ENCODE measurements around the gene ZNF512. TPM values are rescaled to one million over a fixed set of nuclear protein-coding genes. Genes with fewer than 3 reads are reported as not detected.

ZNF512 gene
- total and polyA plus RNA-seq, 2 of the 13 experiments (the other 11 are each of a cell fraction or from before 2014, with no cell fraction given), result 29.8 to 31.0 TPM

GRCh38 chr2:27582695-27583389, at the start of gene ZNF512 (continued):
- TF ChIP-seq ETS1 (CRISPR knock-in tag; IDR thresholded peaks at IDR 0.05) (no peak), ISX (CRISPR knock-in tag; conservative IDR thresholded peaks at IDR 0.05) (0 out of 2 replicates have a peak, but pooled peaks have one; percentile 92), ZNF512 (CRISPR knock-in tag; IDR thresholded peaks at IDR 0.05) (no peak), ZFP36 (IDR thresholded peaks at IDR 0.05; ENCODE audit: borderline replicate concordance, low read depth, low read length, partially characterized antibody) (no peak), BORCS8-MEF2B (CRISPR knock-in tag; IDR thresholded peaks at IDR 0.05) (peak; percentile 67; the same call in 1 of the 2 replicates), BCL3 (CRISPR knock-in tag; IDR thresholded peaks at IDR 0.05) (peak; percentile 68), RBM39 (IDR thresholded peaks at IDR 0.05; ENCODE audit: low read depth, low read length, poor library complexity, severe bottlenecking) (no peak), IKZF4 (CRISPR knock-in tag; IDR thresholded peaks at IDR 0.05; ENCODE audit: borderline replicate concordance, low read depth, not compliant biosample characterization) (peak; percentile 51), PRPF4 (IDR thresholded peaks at IDR 0.05; ENCODE audit: low read depth, low read length, poor library complexity, severe bottlenecking) (no peak), LRRFIP1 (CRISPR knock-in tag; conservative IDR thresholded peaks at IDR 0.05) (no peak), FOXC1 (CRISPR knock-in tag; IDR thresholded peaks at IDR 0.05; ENCODE audit: borderline replicate concordance) (0 out of 2 replicates have a peak, but pooled peaks have one; percentile 23), TFDP2 (CRISPR knock-in tag; IDR thresholded peaks at IDR 0.05) (peak; percentile 64), RORA (CRISPR knock-in tag; IDR thresholded peaks at IDR 0.05) (no peak), NFE2 (CRISPR knock-in tag; IDR thresholded peaks at IDR 0.05) (no peak), FOXK2 (IDR thresholded peaks at IDR 0.05) (no peak), HOXA9 (CRISPR knock-in tag; IDR thresholded peaks at IDR 0.05; ENCODE audit: borderline replicate concordance) (no peak), MZF1 (CRISPR knock-in tag; IDR thresholded peaks at IDR 0.05; ENCODE audit: borderline replicate concordance) (no peak)
